Pancreas (tissue), 10 donors: ENCODE data around the gene SLC5A9. TPM values are rescaled to one million over a fixed set of nuclear protein-coding genes. Genes with fewer than 3 reads are reported as not detected.

Experiments
- ATAC-seq, 4 donors: fragments of 200-7000 bp; cut with Tn5 transposase; one replicate each; pipeline versions ENCODE4 v1.8.0 to v1.9.1; 2020; ENCODE audit warnings: mild to moderate bottlenecking in 4 of 4, moderate library complexity in 4 of 4
- DNase-seq, 6 donors: peaks; one replicate each; pipeline ENCODE4 v3.0.0-alpha.2; 2020
- FAIRE-seq: peaks from 2 replicates; lab custom pipeline; 2012; peaks lifted over from hg19 to GRCh38; lab: Jason Lieb, UNC
- H3K27ac ChIP-seq, 4 donors: fragments of 200-600 bp; sonication (generic); 1 replicate in 3 of 4; 2 replicates in 1 of 4; pipeline versions ENCODE4 v1.5.0 to v1.8.0; 2020
- H3K27me3 ChIP-seq, 4 donors: fragments of 200-600 bp; one replicate each; pipeline ENCODE4 v1.8.0; 2021
- H3K36me3 ChIP-seq, 3 donors: fragments of 200-600 bp; sonication (generic) in 1 of 3; one replicate each; pipeline versions ENCODE4 v1.5.0 to v1.8.0; 2020 to 2021
- H3K4me1 ChIP-seq, 3 donors: fragments of 200-600 bp; one replicate each; pipeline ENCODE4 v1.8.0; 2021
- H3K4me3 ChIP-seq, 4 donors: fragments of 200-600 bp; sonication (generic) in 2 of 4; one replicate each; pipeline versions ENCODE4 v1.5.0 to v1.8.0; 2020 to 2021
- H3K9me3 ChIP-seq, 4 donors: fragments of 200-600 bp; one replicate each; pipeline ENCODE4 v1.8.0; 2021
- WGBS, 2 donors: extraction: QIAGEN DNeasy Blood & Tissue Kit; methylation state at CpG; one replicate each; pipeline ENCODE4 v1.1.7; 2013; 5-methylcytosine and 5-hydroxymethylcytosine counted together
- intact Hi-C, 3 donors: fragments of 100-400 bp; cut with DNase I; formaldehyde crosslinking; loops; one replicate each; pipeline versions ENCODE4 v1.11.1 to v1.14.2; 2022
- polyA plus RNA-seq, 2 donors: library from polyadenylated mRNA; stranded (reverse); fragments of 200-250 nt; gene quantifications; one replicate each; pipeline ENCODE4 v1.2.3, GENCODE V29; 2013
- total RNA-seq, 6 donors: library from RNA; stranded (reverse); fragmentation: NEBNext Ultra II Directional in 4 of 6; extraction: Animal tissue kit (Norgen Biotek cat#: 25700) in 4 of 6; gene quantifications; one replicate each; pipeline versions ENCODE4 v1.2.1 to v1.2.4, GENCODE V29; 2021 to 2023
- TF ChIP-seq, protein P1 (sequence below), 4 donors: fragments of 200-600 bp; sonication (generic) in 3 of 4; IDR thresholded peaks; one replicate each; pipeline versions ENCODE4 v1.5.0 to v1.8.0; 2021; ENCODE audit warnings: antibody characterized with exemption in 4 of 4
- donor health status: healthy with polysubstance abuse.
- donor health status: DM: no; HTN: no; CAD: no; lungs with moderate emphysema.
- donor health status: DM: no; HTN: no; CAD: no.
- donor health status: control.
- donor health status: control.
- donor health status: Bipolar disorder and iron deficiency.
- donor health status: DM: yes; HTN: yes; CAD: no.
- donor health status: DM: no; HTN: no; CAD: no.
- donor health status: DM: no; HTN: no; CAD: no.
- donor health status: DM: yes; HTN: yes; CAD: no.

The SLC5A9 gene
- total and polyA plus RNA-seq, 8 donors, result 1.4 to 20.9 (median 4.6) TPM

DNA sequence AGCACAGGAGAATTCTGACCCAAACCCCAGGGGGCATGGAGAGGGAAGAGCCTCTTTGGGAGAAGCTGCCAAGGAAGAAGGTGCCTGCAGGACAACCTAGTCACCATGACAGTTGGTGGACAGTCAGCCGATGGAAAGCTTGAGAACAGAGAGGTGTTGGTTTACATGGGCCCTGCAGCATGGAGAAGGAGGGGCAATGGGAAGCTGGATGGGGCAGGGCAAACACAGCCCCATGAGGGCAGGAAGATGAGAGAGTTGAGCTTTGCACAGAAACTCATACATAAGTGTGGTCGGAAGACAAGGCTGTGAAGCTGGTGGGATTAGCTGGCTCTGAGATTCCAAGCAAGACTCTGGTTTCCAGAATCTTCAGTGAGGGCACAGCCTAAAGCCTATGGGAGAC is 6.6 kb upstream of the SLC5A9 start:
- ATAC-seq, result no peak
- no peak overlapping the region for H3K27ac ChIP-seq

GRCh38 chr1:48216313-48216712 is 6.2 kb upstream of the SLC5A9 start:
- Histone ChIP-seq H3K36me3 (no peaks in the 10 kb centered on the region), H3K4me3 (no peak overlapping the region), H3K27me3 (no peaks in the 10 kb centered on the region), H3K4me1 (no peaks in the 10 kb centered on the region), H3K9me3 (no peaks in the 10 kb centered on the region), H3K27ac (no peak overlapping the region)
- no peak for FAIRE-seq
- TF ChIP-seq, protein P1, sequence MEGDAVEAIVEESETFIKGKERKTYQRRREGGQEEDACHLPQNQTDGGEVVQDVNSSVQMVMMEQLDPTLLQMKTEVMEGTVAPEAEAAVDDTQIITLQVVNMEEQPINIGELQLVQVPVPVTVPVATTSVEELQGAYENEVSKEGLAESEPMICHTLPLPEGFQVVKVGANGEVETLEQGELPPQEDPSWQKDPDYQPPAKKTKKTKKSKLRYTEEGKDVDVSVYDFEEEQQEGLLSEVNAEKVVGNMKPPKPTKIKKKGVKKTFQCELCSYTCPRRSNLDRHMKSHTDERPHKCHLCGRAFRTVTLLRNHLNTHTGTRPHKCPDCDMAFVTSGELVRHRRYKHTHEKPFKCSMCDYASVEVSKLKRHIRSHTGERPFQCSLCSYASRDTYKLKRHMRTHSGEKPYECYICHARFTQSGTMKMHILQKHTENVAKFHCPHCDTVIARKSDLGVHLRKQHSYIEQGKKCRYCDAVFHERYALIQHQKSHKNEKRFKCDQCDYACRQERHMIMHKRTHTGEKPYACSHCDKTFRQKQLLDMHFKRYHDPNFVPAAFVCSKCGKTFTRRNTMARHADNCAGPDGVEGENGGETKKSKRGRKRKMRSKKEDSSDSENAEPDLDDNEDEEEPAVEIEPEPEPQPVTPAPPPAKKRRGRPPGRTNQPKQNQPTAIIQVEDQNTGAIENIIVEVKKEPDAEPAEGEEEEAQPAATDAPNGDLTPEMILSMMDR (IDR thresholded peaks at IDR 0.05), result no peak
- no peak for ATAC-seq
- 55 to 60% methylated on average over 2 of the region's 2 CpGs for WGBS, 2 donors
- intact Hi-C loops, result no loop called here
- DNase-seq, result no peak

More for the DNA sequence above, 6.6 kb upstream of the SLC5A9 start:
- Histone ChIP-seq H3K27me3 (no peaks in the 10 kb centered on the region), H3K4me1 (no peaks in the 10 kb centered on the region), H3K36me3 (no peaks in the 10 kb centered on the region), H3K4me3 (no peak overlapping the region), H3K9me3 (no peaks in the 10 kb centered on the region)
- TF ChIP-seq, protein P1 (IDR thresholded peaks at IDR 0.05), result no peak
- FAIRE-seq (no peak), DNase-seq (no peak)
- intact Hi-C loops, result no loop called here
- 77 to 78% methylated on average over 2 of the region's 2 CpGs for WGBS, 2 donors

- 48 to 64% methylated on average over 3 of the region's 3 CpGs for WGBS, 2 donors
- FAIRE-seq (no peak), ATAC-seq (no peak), DNase-seq (no peak)
- H3K4me1 ChIP-seq, result no peaks in the 10 kb centered on the region
- intact Hi-C loops, result no loop called here
- TF ChIP-seq, protein P1 (IDR thresholded peaks at IDR 0.05), result no peak
- H3K36me3 ChIP-seq, result no peaks in the 10 kb centered on the region
- no peak overlapping the region for H3K27ac ChIP-seq
- H3K27me3 ChIP-seq, result no peaks in the 10 kb centered on the region
- H3K4me3 ChIP-seq, result no peak overlapping the region
- no peaks in the 10 kb centered on the region for H3K9me3 ChIP-seq
Observed at GRCh38 chr1:48216941-48217340, 5.6 kb upstream of the SLC5A9 start.

DNA sequence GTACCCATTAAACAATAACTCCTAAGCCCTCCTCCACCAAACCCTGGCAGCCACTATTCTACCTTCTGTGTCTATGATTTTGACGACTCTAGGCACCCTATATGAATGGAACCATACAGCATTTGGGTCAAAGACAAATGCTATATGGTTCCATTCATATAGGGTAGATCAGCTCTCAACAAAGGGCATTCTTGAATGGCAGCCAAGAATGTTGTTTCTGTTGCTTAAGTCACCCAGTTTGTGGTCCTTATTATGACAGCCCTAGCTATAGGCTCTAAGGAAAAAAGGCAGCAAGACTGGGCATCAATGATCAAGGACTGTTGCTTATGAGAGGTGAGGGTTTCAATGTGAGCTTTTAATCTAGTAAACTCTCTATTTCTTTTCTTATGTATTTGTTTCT is 4.7 kb upstream of the SLC5A9 start:
- H3K27me3 ChIP-seq, result no peaks in the 10 kb centered on the region
- TF ChIP-seq, protein P1 (IDR thresholded peaks at IDR 0.05), result no peak
- H3K27ac ChIP-seq, result no peak overlapping the region
- no peaks in the 10 kb centered on the region for H3K4me1 ChIP-seq
- no peak for FAIRE-seq
- intact Hi-C loops, result no loop called here
- ATAC-seq, result no peak
- no peaks in the 10 kb centered on the region for H3K36me3 ChIP-seq
- H3K4me3 ChIP-seq, result no peak overlapping the region
- 0 to 42% methylated on average over 1 of the region's 1 CpG for WGBS, 2 donors
- no peaks in the 10 kb centered on the region for H3K9me3 ChIP-seq
- DNase-seq, result no peak

GRCh38 chr1:48219803-48220202 is 2.7 kb upstream of the SLC5A9 start:
- WGBS, 2 donors, result 50 to 56% methylated on average over 2 of the region's 2 CpGs
- FAIRE-seq (no peak), ATAC-seq (no peak), DNase-seq (no peak)
- Histone ChIP-seq H3K27ac (no peak overlapping the region), H3K27me3 (no peaks in the 10 kb centered on the region), H3K36me3 (no peaks in the 10 kb centered on the region), H3K4me1 (no peaks in the 10 kb centered on the region), H3K4me3 (no peak overlapping the region), H3K9me3 (no peaks in the 10 kb centered on the region)
- TF ChIP-seq, protein P1 (IDR thresholded peaks at IDR 0.05), result no peak
- intact Hi-C loops, result no loop called here
